ENCODE measurements around the gene SLC37A3.

SLC37A3 gene

DNA sequence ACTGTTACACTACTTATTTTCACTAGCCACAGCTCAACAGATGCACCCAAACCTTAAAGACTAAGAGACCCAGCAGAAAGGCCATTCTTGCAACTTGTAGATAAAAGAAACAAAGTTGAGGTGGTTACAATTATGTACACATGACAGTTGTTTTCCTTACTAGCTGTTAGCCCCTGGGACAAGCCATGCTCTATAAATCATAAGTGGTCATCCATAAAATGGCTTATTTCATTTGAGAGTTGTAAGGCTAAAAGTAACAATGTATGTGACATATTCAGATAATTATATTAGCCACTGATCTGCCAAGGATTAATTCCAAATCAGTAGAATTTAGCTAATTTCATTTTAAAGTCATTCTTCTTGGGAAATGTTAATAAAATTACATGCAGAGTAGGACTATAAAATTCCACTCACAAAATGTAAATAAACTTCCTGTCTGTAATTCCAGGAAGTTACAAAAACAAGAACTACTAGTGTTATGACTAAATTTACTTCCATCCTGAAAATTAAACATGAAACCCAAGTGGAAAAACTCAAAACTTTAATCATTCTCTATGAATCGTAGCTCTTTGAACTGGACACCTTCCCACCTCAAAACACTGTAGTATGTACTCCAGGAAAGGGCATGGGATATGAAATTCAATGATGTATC lies 13.3 kb downstream of the SLC37A3 start:
- DNase-seq (ENCODE audit: insufficient read length, low spot score), result no peak
- no peak for FAIRE-seq
- no peak for TF ChIP-seq PAX5 (IDR thresholded peaks at IDR 0.05; ENCODE audit: insufficient read depth, low read length, severe bottlenecking)
- TF ChIP-seq SPI1 (IDR thresholded peaks at IDR 0.05; ENCODE audit: low read depth, low read length), result no peak
- TF ChIP-seq POLR2A (IDR thresholded peaks at IDR 0.05; ENCODE audit: low read depth, low read length), result no peak
- no peak for TF ChIP-seq POU2F2 (IDR thresholded peaks at IDR 0.05; ENCODE audit: low read depth, low read length)
- TF ChIP-seq POLR2AphosphoS5 (IDR thresholded peaks at IDR 0.05; ENCODE audit: low read depth, low read length), result no peak
- TF ChIP-seq TAF1 (IDR thresholded peaks at IDR 0.05; ENCODE audit: low read depth, low read length), result no peak

DNA sequence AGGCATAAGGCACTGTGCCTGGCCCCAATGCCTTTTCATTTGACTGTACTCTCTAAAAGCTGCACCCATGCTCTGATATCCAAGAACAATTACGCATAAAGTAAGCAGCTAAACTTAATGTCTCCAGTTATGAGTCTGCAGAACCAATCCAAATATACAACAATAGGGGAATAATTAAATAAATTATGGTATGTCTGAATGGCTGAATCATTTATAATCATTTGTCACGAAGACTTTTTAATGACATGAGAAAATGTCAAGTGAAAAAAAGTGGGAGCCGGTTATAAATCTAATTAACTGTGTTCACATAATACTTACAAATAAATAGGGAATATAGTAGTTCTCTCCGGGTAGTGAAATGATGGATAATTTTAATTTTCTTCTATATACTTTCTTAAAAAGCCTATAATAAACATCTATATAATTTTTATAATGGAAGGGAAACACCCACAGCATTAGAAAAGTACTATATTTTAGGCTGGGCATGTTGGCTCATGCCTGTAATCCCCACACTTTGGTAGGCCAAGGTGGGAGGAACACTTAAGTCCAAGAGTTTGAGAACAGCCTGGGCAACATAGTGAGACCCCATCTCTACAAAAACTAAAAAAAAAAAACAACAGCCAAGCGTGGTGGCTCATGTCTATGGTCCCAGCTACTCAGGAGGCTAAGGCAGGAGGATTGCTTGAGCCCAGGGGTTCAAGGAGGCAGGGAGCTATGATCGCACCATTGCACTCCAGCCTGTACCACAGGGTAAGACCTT lies 14.2 kb downstream of the SLC37A3 start:
- DNase-seq (ENCODE audit: insufficient read length, low spot score) (no peak), FAIRE-seq (no peak)
- TF ChIP-seq PAX5 (IDR thresholded peaks at IDR 0.05; ENCODE audit: insufficient read depth, low read length, severe bottlenecking), result no peak
- TF ChIP-seq POLR2A (IDR thresholded peaks at IDR 0.05; ENCODE audit: low read depth, low read length), result no peak
- TF ChIP-seq TAF1 (IDR thresholded peaks at IDR 0.05; ENCODE audit: low read depth, low read length), result no peak
- no peak for TF ChIP-seq POU2F2 (IDR thresholded peaks at IDR 0.05; ENCODE audit: low read depth, low read length)
- TF ChIP-seq SPI1 (IDR thresholded peaks at IDR 0.05; ENCODE audit: low read depth, low read length), result no peak
- TF ChIP-seq POLR2AphosphoS5 (IDR thresholded peaks at IDR 0.05; ENCODE audit: low read depth, low read length), result no peak

DNA sequence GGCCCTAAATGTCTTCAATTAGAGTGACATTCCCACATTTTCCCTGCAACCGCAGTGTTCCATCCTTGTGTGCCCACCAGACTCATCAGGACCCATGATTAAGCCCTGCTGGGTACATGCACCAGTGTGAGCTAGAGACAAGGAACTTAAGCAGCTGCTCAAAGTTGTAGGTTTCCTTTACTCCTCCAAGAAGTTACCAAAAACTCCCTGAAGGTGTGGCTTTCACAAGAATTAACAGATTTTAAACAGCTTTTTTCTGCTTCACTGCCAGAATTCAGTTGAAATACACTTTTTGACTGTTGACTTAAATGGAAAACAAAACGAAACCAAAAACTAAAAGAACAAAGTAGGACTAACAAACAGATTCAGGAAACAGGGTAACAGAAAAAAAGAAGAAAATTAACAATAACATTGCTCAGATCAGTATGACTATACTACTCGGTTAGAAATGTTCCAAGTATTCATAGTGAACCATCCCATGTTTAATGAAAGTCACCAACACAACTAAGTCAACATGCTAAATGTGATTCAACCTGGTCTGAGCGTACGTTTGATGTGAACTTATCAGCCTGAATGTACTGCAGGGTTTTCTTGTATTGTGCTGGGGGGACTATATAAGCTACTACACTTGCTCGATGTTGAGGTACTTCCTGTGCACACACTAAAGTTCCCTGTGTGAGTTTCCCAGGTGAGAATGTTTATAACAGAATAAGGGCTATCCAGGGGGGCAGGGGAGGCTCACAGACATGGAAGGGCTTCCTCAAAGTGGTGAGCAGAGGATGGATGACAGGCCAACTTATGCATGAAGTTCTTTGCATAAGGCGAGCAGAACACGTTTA lies 22.2 kb downstream of the SLC37A3 start:
- FAIRE-seq (no peak), DNase-seq (ENCODE audit: insufficient read length, low spot score) (no peak)
- no peak for TF ChIP-seq TAF1 (IDR thresholded peaks at IDR 0.05; ENCODE audit: low read depth, low read length)
- TF ChIP-seq POU2F2 (IDR thresholded peaks at IDR 0.05; ENCODE audit: low read depth, low read length), result no peak
- no peak for TF ChIP-seq PAX5 (IDR thresholded peaks at IDR 0.05; ENCODE audit: insufficient read depth, low read length, severe bottlenecking)
- TF ChIP-seq POLR2A (IDR thresholded peaks at IDR 0.05; ENCODE audit: low read depth, low read length), result no peak
- TF ChIP-seq SPI1 (IDR thresholded peaks at IDR 0.05; ENCODE audit: low read depth, low read length), result no peak
- no peak for TF ChIP-seq POLR2AphosphoS5 (IDR thresholded peaks at IDR 0.05; ENCODE audit: low read depth, low read length)

DNA sequence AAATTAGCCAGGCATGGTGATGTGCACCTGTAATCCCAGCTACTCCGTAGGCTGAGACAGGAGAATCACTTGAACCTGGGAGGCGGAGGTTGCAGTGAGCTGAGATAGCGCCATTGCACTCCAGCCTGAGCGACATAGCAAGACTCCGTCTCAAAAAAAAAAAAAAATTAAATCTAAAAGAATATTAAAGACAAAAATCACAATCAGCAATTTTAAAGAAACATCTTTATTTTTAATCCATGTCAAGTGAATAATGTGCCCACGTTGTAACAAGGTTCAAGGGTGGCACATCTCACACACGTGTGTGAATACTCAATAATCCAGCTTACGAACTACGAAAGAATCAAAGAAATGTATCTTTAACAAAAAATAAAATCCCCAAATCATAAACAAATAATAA lies 23.0 kb downstream of the SLC37A3 start:
- no peak for TF ChIP-seq POU2F2 (IDR thresholded peaks at IDR 0.05; ENCODE audit: low read depth, low read length)
- no peak for TF ChIP-seq POLR2AphosphoS5 (IDR thresholded peaks at IDR 0.05; ENCODE audit: low read depth, low read length)
- TF ChIP-seq TAF1 (IDR thresholded peaks at IDR 0.05; ENCODE audit: low read depth, low read length), result no peak
- no peak for TF ChIP-seq PAX5 (IDR thresholded peaks at IDR 0.05; ENCODE audit: insufficient read depth, low read length, severe bottlenecking)
- TF ChIP-seq POLR2A (IDR thresholded peaks at IDR 0.05; ENCODE audit: low read depth, low read length), result no peak
- TF ChIP-seq SPI1 (IDR thresholded peaks at IDR 0.05; ENCODE audit: low read depth, low read length), result no peak
- DNase-seq (ENCODE audit: insufficient read length, low spot score) (no peak), FAIRE-seq (no peak)

DNA sequence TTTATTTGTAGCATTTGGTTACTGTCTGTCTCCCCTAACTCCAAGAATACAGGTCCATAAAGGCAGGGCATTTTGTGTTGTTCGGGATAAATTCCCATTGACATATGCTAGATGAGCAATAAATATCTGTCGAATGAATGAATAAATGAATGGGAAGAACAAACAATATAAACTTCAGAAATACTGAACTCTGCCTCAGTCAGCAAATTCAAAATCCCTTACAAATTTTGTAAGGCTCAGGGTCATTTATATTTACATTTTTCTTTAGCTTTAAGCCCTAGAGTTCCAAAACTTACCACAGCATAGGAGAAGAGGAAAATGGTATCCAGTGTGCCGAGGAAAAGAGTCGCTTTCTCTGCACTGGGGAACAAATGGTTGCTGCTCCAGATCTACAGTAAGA lies 29.0 kb downstream of the SLC37A3 start:
- DNase-seq (ENCODE audit: insufficient read length, low spot score) (no peak), FAIRE-seq (no peak)
- no peak for TF ChIP-seq SPI1 (IDR thresholded peaks at IDR 0.05; ENCODE audit: low read depth, low read length)
- TF ChIP-seq PAX5 (IDR thresholded peaks at IDR 0.05; ENCODE audit: insufficient read depth, low read length, severe bottlenecking), result no peak
- no peak for TF ChIP-seq POU2F2 (IDR thresholded peaks at IDR 0.05; ENCODE audit: low read depth, low read length)
- no peak for TF ChIP-seq TAF1 (IDR thresholded peaks at IDR 0.05; ENCODE audit: low read depth, low read length)
- TF ChIP-seq POLR2AphosphoS5 (IDR thresholded peaks at IDR 0.05; ENCODE audit: low read depth, low read length), result no peak
- no peak for TF ChIP-seq POLR2A (IDR thresholded peaks at IDR 0.05; ENCODE audit: low read depth, low read length)

DNA sequence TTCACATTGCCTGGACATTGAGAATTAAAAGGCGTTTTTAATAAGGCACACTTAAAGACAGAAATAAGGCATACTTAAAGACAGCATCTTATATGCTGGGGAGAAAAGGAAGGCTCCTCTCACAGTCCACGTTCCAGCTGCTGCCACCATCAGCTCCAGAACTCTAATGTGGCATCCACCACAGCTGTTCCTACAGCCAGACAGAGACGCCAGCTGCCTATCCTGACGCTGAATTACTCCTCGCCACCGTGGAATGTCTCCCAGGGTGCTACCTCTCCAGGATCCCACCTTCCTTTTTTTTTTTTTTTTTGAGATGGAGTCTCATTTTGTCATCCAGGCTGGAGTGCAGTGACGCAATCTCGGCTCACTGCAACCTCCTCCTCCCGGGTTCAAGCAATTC lies 30.8 kb downstream of the SLC37A3 start:
- TF ChIP-seq SPI1 (IDR thresholded peaks at IDR 0.05; ENCODE audit: low read depth, low read length) (no peak), PAX5 (IDR thresholded peaks at IDR 0.05; ENCODE audit: insufficient read depth, low read length, severe bottlenecking) (no peak), POLR2AphosphoS5 (IDR thresholded peaks at IDR 0.05; ENCODE audit: low read depth, low read length) (no peak), TAF1 (IDR thresholded peaks at IDR 0.05; ENCODE audit: low read depth, low read length) (no peak), POLR2A (IDR thresholded peaks at IDR 0.05; ENCODE audit: low read depth, low read length) (no peak), POU2F2 (IDR thresholded peaks at IDR 0.05; ENCODE audit: low read depth, low read length) (no peak)
- FAIRE-seq (no peak), DNase-seq (ENCODE audit: insufficient read length, low spot score) (no peak)

DNA sequence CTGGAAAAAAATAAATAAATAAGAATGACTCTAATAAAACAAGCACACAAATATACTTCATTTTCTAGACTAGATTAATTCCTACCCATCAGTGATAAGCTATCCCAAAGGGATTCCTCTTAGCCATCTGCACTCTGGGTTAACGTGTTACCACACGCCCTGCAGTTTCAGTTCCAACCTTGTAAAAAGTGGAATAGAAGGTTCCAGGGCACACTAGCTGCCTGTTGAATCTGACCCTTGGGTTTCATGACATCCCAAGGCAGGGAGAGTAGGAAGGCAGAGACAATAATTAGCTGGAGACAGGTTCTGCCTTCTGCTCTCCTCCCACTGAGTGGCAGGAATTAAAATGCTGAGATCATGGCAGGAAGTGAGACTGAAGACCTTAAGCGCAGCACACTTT lies 33.5 kb downstream of the SLC37A3 start:
- no peak for TF ChIP-seq POLR2A (IDR thresholded peaks at IDR 0.05; ENCODE audit: low read depth, low read length)
- 0 out of 2 replicates have a peak, but pooled peaks have one; percentile 28 for TF ChIP-seq SPI1 (IDR thresholded peaks at IDR 0.05; ENCODE audit: low read depth, low read length)
- TF ChIP-seq TAF1 (IDR thresholded peaks at IDR 0.05; ENCODE audit: low read depth, low read length), result no peak
- TF ChIP-seq PAX5 (IDR thresholded peaks at IDR 0.05; ENCODE audit: insufficient read depth, low read length, severe bottlenecking), result no peak
- TF ChIP-seq POU2F2 (IDR thresholded peaks at IDR 0.05; ENCODE audit: low read depth, low read length), result no peak
- DNase-seq (ENCODE audit: insufficient read length, low spot score) (no peak), FAIRE-seq (peak; percentile 33)

DNA sequence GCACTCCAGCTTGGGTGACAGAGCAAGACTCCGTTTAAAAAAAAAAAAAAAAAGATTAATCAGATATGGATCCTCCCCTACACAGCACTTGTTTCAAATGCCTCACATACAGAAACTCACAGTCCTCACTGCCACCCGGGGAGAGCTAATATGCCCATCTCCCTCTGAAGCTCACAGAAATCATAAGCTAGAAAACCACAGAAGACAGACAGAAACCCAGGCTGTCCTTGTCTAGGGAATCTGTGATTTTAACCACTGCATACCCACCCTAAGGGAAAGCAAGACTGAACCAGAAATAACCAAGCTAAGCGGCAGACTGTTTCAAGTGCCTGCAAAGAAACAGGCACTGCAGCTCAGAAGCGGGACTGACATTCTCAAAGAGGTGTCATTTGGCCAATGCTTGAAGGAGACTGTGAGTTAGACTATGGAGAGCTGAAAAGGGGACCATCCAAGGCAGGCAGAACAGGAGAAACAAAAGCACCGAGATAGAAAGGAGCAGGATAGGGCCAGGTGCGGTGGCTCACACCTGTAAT lies 37.6 kb downstream of the SLC37A3 start:
- DNase-seq (ENCODE audit: insufficient read length, low spot score) (no peak), FAIRE-seq (no peak)
- TF ChIP-seq SPI1 (IDR thresholded peaks at IDR 0.05; ENCODE audit: low read depth, low read length), result no peak
- no peak for TF ChIP-seq POU2F2 (IDR thresholded peaks at IDR 0.05; ENCODE audit: low read depth, low read length)
- TF ChIP-seq TAF1 (IDR thresholded peaks at IDR 0.05; ENCODE audit: low read depth, low read length), result no peak
- TF ChIP-seq POLR2AphosphoS5 (IDR thresholded peaks at IDR 0.05; ENCODE audit: low read depth, low read length), result no peak
- TF ChIP-seq PAX5 (IDR thresholded peaks at IDR 0.05; ENCODE audit: insufficient read depth, low read length, severe bottlenecking), result no peak
- no peak for TF ChIP-seq POLR2A (IDR thresholded peaks at IDR 0.05; ENCODE audit: low read depth, low read length)

Data from GM12891 (cell line).